ENCODE measurements around the gene PPP2R2C. TPM values are rescaled to one million over a fixed set of nuclear protein-coding genes. Genes with fewer than 3 reads are reported as not detected.

The PPP2R2C gene
- total RNA-seq, 1 experiment from 2014 or later = 8.1 TPM

DNA sequence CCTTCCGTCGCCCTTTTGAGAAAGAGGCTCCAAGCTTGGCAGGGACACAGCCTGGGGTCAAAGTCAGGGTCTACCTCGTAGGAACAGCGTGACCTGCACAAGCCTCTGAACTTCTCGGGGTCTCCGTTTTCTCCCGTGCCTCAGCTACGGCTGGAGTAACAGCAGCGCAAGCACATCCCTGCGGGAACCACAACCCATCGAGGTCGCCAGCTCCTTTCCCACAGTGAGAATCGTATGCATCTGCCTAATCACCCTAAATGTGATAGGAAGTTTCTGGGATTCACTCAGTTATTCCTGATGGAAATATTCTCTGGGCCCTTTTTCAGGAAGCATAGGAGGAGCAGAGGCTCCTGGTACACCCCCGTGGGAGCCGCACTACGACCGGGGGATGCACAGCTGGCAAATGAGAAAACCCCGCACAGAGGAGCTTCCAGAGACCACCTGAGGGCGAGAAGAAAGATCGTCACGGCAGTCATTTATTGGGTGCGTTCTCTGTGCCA, 24.7 kb downstream of the PPP2R2C start:
- no peaks in the 10 kb centered on the region for H3K4me1 ChIP-seq (ENCODE audit: insufficient read depth, low read length)
- H3K18ac ChIP-seq (ENCODE audit: insufficient read length, low read depth, low read length) = no peak overlapping the region
- no peak overlapping the region for H3K4ac ChIP-seq (ENCODE audit: low read depth, low read length)
- Mint-ChIP-seq H3K9me3 (no peaks in the 10 kb centered on the region; a peak in 1 of 5 replicates), H3K4me1 (peaks cover 10 to 19% of the 10 kb centered on the region in 2 experiments), H3K4me3 (no peak overlapping the region), H3K27ac (peak overlapping the region in 1 of 3 experiments; percentile 22; a peak in 1 of 7 replicates), H3K36me3 (ENCODE audit: insufficient read depth in 1 of 3, low read depth in 3 of 3) (no peaks in the 10 kb centered on the region), H3K27me3 (ENCODE audit: low read depth) (no peaks in the 10 kb centered on the region; the same call in 1 of the 2 replicates)
- H3K23me2 ChIP-seq (ENCODE audit: insufficient read length, low read depth, low read length, poor library complexity, severe bottlenecking) = no peaks in the 10 kb centered on the region
- TF ChIP-seq, protein P1, sequence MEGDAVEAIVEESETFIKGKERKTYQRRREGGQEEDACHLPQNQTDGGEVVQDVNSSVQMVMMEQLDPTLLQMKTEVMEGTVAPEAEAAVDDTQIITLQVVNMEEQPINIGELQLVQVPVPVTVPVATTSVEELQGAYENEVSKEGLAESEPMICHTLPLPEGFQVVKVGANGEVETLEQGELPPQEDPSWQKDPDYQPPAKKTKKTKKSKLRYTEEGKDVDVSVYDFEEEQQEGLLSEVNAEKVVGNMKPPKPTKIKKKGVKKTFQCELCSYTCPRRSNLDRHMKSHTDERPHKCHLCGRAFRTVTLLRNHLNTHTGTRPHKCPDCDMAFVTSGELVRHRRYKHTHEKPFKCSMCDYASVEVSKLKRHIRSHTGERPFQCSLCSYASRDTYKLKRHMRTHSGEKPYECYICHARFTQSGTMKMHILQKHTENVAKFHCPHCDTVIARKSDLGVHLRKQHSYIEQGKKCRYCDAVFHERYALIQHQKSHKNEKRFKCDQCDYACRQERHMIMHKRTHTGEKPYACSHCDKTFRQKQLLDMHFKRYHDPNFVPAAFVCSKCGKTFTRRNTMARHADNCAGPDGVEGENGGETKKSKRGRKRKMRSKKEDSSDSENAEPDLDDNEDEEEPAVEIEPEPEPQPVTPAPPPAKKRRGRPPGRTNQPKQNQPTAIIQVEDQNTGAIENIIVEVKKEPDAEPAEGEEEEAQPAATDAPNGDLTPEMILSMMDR (conservative IDR thresholded peaks at IDR 0.05) = no peak
- no peak overlapping the region for H2AK5ac ChIP-seq (ENCODE audit: insufficient read length, low read length)
- no peak overlapping the region for H3K56ac ChIP-seq (ENCODE audit: insufficient read length, low read depth, low read length)
- no peak overlapping the region for H2AFZ ChIP-seq (ENCODE audit: low read length)
- no peak overlapping the region for H3K9ac ChIP-seq (ENCODE audit: extremely low read depth, insufficient read length, low read length)
- H3T11ph ChIP-seq (ENCODE audit: low read length) = no peak overlapping the region
- no peak overlapping the region for H2BK12ac ChIP-seq (ENCODE audit: insufficient read length, low read depth, low read length)
- DNase-seq = no peak
- no peaks in the 10 kb centered on the region for H3K27me3 ChIP-seq (ENCODE audit: insufficient read depth, low read length)
- H2BK15ac ChIP-seq (ENCODE audit: low read depth, low read length) = no peak overlapping the region
- no peak overlapping the region for H2BK20ac ChIP-seq (ENCODE audit: low read depth, low read length, poor library complexity, severe bottlenecking)
- H3K27ac ChIP-seq (ENCODE audit: insufficient read length, low read depth, low read length) = no peak overlapping the region
- H2BK5ac ChIP-seq (ENCODE audit: insufficient read length, low read length) = no peak overlapping the region
- H4K8ac ChIP-seq (replicated peaks; ENCODE audit: insufficient read length, low read depth, low read length) = no peak overlapping the region
- H4K5ac ChIP-seq (ENCODE audit: insufficient read length, low read depth, low read length) = no peak overlapping the region
- no peaks in the 10 kb centered on the region for H3K9me3 ChIP-seq (ENCODE audit: control insufficient read depth, low read depth, low read length)
- H3K79me2 ChIP-seq (ENCODE audit: insufficient read depth, low read length) = no peaks in the 10 kb centered on the region
- 0 out of 2 replicates have a peak overlapping the region, but pooled peaks have one; percentile 32 for H3K14ac ChIP-seq (ENCODE audit: insufficient read depth, low read length)
- no peak overlapping the region for H3K23ac ChIP-seq (ENCODE audit: insufficient read length, low read depth, low read length)
- no peak overlapping the region for H3K4me2 ChIP-seq (ENCODE audit: insufficient read depth, insufficient read length, low read length)
- no peaks in the 10 kb centered on the region for H4K20me1 ChIP-seq (ENCODE audit: control insufficient read depth, insufficient read depth, insufficient read length)
- H3K79me1 ChIP-seq (ENCODE audit: insufficient read depth, low read depth, low read length, poor library complexity, severe bottlenecking) = no peaks in the 10 kb centered on the region
- H4K91ac ChIP-seq (ENCODE audit: insufficient read length, low read depth, low read length) = no peak overlapping the region
- WGBS (ENCODE audit: extremely low coverage, insufficient read length, low lambda C conversion rate) = no CpG with 5 or more reads among the region's 22 CpGs
- H2BK120ac ChIP-seq (ENCODE audit: low read depth, low read length, poor library complexity, severe bottlenecking) = no peak overlapping the region

Measured in H9 (cell line).